Endothelial cell of umbilical vein (primary cell): ENCODE results near the gene KIF6. TPM values are rescaled to one million over a fixed set of nuclear protein-coding genes. Genes with fewer than 3 reads are reported as not detected.

Experiments used
- BruUV-seq: library from RNA; stranded (reverse); fragments of 400-500 nt; replicated peaks from 2 replicates; lab custom pipeline; 2021; lab: Mats Ljungman, UMichigan
- CTCF ChIA-PET: fragments of 300-600, 350-600 bp; sonication (Branson Sonifier 250); formaldehyde crosslinking; loops from one replicate; lab custom pipeline; 2021; ENCODE audit warnings: antibody characterized with exemption, inconsistent platforms; lab: Charles Lee
- POLR2A ChIA-PET: fragments of 300-600, 350-600 bp; sonication (Branson Sonifier 250); formaldehyde crosslinking; loops from one replicate; lab custom pipeline; 2021; ENCODE audit warnings: antibody characterized with exemption, inconsistent platforms; lab: Charles Lee
- DNase-seq: peaks from one replicate; pipeline ENCODE4 v3.0.0-alpha.2; 2011; ENCODE audit warnings: low read depth, low spot score
- FAIRE-seq: peaks from 2 replicates; lab custom pipeline; 2011; peaks lifted over from hg19 to GRCh38; lab: Jason Lieb, UNC
- H2AFZ ChIP-seq: 2 replicates; pipeline ENCODE4 v1.6.0; 2012; ENCODE audit warnings: low read depth, low read length, control low read depth, inconsistent platforms
- H3K27ac ChIP-seq: 2 replicates; pipeline ENCODE4 v1.5.1; 2011; ENCODE audit warnings: low read depth, mild to moderate bottlenecking, control low read depth, low read length, moderate library complexity; ENCODE audit not compliant: insufficient read depth
- H3K27me3 ChIP-seq, 2 experiments: 2 replicates each; pipeline versions ENCODE4 v1.6.0 to v1.6.1; 2011; ENCODE audit warnings: low read length in 2 of 2, mixed read lengths in 1 of 2; ENCODE audit not compliant: control insufficient read depth in 2 of 2, insufficient read depth in 2 of 2
- H3K36me3 ChIP-seq, 2 experiments: 2 replicates in 1 of 2; 3 replicates in 1 of 2; pipeline ENCODE4 v1.5.1; 2011; ENCODE audit warnings: low read length in 2 of 2, mild to moderate bottlenecking in 1 of 2, moderate library complexity in 1 of 2; ENCODE audit not compliant: control insufficient read depth in 2 of 2, insufficient read depth in 2 of 2; ENCODE audit errors: extremely low read depth in 1 of 2
- H3K4me1 ChIP-seq: 3 replicates; pipeline ENCODE4 v1.5.1; 2011; ENCODE audit warnings: mild to moderate bottlenecking, low read length; ENCODE audit not compliant: control insufficient read depth, insufficient read depth; ENCODE audit errors: extremely low read depth
- H3K4me2 ChIP-seq: 2 replicates; pipeline ENCODE4 v1.6.1; 2011; ENCODE audit warnings: low read length, control low read depth, mixed read lengths; ENCODE audit not compliant: insufficient read depth
- H3K4me3 ChIP-seq, 3 experiments: fragments of 200-600 bp in 1 of 3; sonication (generic), shearing (Covaris generic) in 1 of 3; replicated peaks in 1 of 3; 2 replicates each; pipeline ENCODE4 v1.5.1; 2011 to 2016; ENCODE audit warnings: control low read depth in 3 of 3, low read length in 3 of 3, mild to moderate bottlenecking in 2 of 3, inconsistent platforms in 1 of 3, low read depth in 1 of 3, moderate library complexity in 1 of 3; ENCODE audit not compliant: insufficient read depth in 1 of 3
- H3K79me2 ChIP-seq: 2 replicates; pipeline ENCODE4 v1.6.0; 2012; ENCODE audit warnings: low read length, inconsistent platforms; ENCODE audit not compliant: control insufficient read depth, insufficient read depth
- H3K9ac ChIP-seq: replicated peaks from 2 replicates; pipeline ENCODE3; 2011; ENCODE audit warnings: low read length, control low read depth; ENCODE audit not compliant: insufficient read depth; ENCODE audit errors: extremely low read depth
- H3K9me1 ChIP-seq: replicated peaks from 3 replicates; pipeline ENCODE4 v1.6.0; 2011; ENCODE audit warnings: mild to moderate bottlenecking, low read length; ENCODE audit not compliant: control insufficient read depth, insufficient read depth; ENCODE audit errors: extremely low read depth
- H3K9me3 ChIP-seq: replicated peaks from 2 replicates; pipeline ENCODE4 v1.5.1; 2012; ENCODE audit warnings: low read length, inconsistent platforms; ENCODE audit not compliant: control insufficient read depth, insufficient read depth
- H4K20me1 ChIP-seq: replicated peaks from 2 replicates; pipeline ENCODE3; 2011; ENCODE audit warnings: mild to moderate bottlenecking, low read length; ENCODE audit not compliant: control insufficient read depth, insufficient read depth; ENCODE audit errors: extremely low read depth
- EZH2 ChIP-seq: IDR thresholded peaks from 2 replicates; pipeline ENCODE4 v1.6.1; 2012; ENCODE audit warnings: borderline replicate concordance, low read depth, mild to moderate bottlenecking, moderate library complexity, low read length, inconsistent platforms; ENCODE audit not compliant: severe bottlenecking
- FOS ChIP-seq: IDR thresholded peaks from 2 replicates; pipeline ENCODE4 v1.6.1; 2011; ENCODE audit warnings: mild to moderate bottlenecking, low read length, moderate library complexity, borderline replicate concordance; ENCODE audit not compliant: insufficient read depth
- GATA2 ChIP-seq: IDR thresholded peaks from 2 replicates; pipeline ENCODE4 v1.7.0; 2011; ENCODE audit warnings: low read depth, mild to moderate bottlenecking, moderate library complexity, mixed read lengths, low read length; ENCODE audit not compliant: insufficient read length, insufficient read depth
- JUN ChIP-seq: IDR thresholded peaks from 2 replicates; pipeline ENCODE4 v1.6.1; 2011; ENCODE audit warnings: borderline replicate concordance, low read depth; ENCODE audit not compliant: insufficient read length, insufficient read depth
- MYC ChIP-seq: IDR thresholded peaks from one replicate; pipeline ENCODE4 v1.6.1; 2011; ENCODE audit warnings: mild to moderate bottlenecking, low read depth, low read length
- POLR2A ChIP-seq: IDR thresholded peaks from 2 replicates; pipeline ENCODE4 v1.6.1; 2012; ENCODE audit warnings: low read depth, mild to moderate bottlenecking, control low read depth, low read length
- POLR2AphosphoS5 ChIP-seq: IDR thresholded peaks from 2 replicates; pipeline ENCODE4 v1.6.1; 2012; ENCODE audit warnings: low read depth, mild to moderate bottlenecking, control low read depth, low read length, moderate library complexity; ENCODE audit not compliant: insufficient read depth
- dilution Hi-C: fragments of 300-500 bp; cut with MboI; formaldehyde crosslinking; loops from one replicate; pipeline ENCODE4 v1.15.0; 2019; ENCODE audit warnings: low sequenced_read_pairs; ENCODE audit not compliant: extremely low pct_ligation_motif_present
- intact Hi-C: fragments of 100-400 bp; cut with micrococcal nuclease; formaldehyde crosslinking; loops from one replicate; pipeline ENCODE4 v1.10.0; 2022
- polyA plus RNA-seq, 4 experiments: library from polyadenylated mRNA; depleted of rRNA in 3 of 4; stranded (reverse) in 3 of 4; unstranded in 1 of 4; fragments of >200 nt; gene quantifications; 2 replicates each; pipeline versions ENCODE4 v1.2.1 to v1.2.3, GENCODE V29; 2011 to 2012; ENCODE audit warnings: missing spikeins in 1 of 4
- total RNA-seq: library from RNA; stranded (reverse); gene quantifications from 2 replicates; pipeline ENCODE4 v1.2.3, GENCODE V29; 2021
- TF ChIP-seq, protein P1 (sequence below): IDR thresholded peaks from 2 replicates; pipeline ENCODE4 v1.6.1; 2011; ENCODE audit not compliant: insufficient read depth, insufficient read length
- TF ChIP-seq, protein P2 (sequence below), 2 donors: IDR thresholded peaks; 1 replicate in 1 of 2; 2 replicates in 1 of 2; pipeline ENCODE4 v1.5.1; 2011; ENCODE audit warnings: low read length in 2 of 2, mild to moderate bottlenecking in 2 of 2, moderate library complexity in 2 of 2, control low read depth in 1 of 2, inconsistent platforms in 1 of 2, low read depth in 1 of 2; ENCODE audit not compliant: insufficient read depth in 1 of 2; ENCODE audit errors: extremely low read depth in 1 of 2

KIF6 gene
- total and polyA plus RNA-seq, 2 donors (not counting 3 experiments of a cell fraction or from before 2014, with no cell fraction given), result not detected

DNA sequence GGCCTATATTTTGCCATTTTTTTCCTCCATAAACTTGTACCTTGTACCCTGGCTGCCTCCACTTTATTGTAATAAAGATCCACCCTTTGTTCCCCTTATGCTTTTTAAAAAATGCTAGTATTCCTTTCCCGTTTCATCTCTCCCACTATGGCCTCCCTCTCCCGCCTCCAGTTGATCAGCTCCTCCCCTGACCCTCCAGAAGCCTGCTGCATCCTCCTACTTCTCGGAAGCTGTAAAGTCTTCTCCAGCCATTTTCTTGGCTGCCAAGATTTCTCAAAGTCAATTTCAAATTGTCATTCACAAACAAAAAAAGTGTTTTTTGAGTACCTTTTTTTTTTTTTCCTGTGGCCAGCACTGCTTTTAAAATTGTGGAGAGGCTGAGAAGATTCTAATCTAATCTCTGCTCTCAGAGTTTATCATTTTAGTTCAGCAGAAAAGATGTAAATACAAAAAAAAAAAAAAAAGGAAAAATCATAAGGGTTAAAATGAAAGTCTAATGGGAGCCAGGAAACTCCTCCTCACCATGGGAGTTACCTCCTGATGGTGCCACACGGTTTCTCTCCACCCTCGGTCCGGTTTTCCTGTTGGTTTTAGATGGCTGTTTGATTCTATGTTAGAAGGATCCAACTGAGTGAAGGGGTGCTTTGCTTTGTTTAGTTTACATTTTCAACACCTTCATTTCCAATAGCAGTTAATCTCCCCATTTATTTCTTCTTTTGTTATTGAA is 299.7 kb downstream of the KIF6 start:
- Histone ChIP-seq H2AFZ (peak overlapping the region; percentile 56), H3K4me3 (no peak overlapping the region), H3K79me2 (no peaks in the 10 kb centered on the region), H3K9me1 (no peaks in the 10 kb centered on the region), H3K4me2 (peak overlapping the region; percentile 73), H3K36me3 (no peaks in the 10 kb centered on the region), H3K27ac (peak overlapping the region; percentile 69), H4K20me1 (no peaks in the 10 kb centered on the region), H3K4me1 (peaks cover 14% of the 10 kb centered on the region), H3K9me3 (no peaks in the 10 kb centered on the region), H3K27me3 (no peaks in the 10 kb centered on the region), H3K9ac (peak overlapping the region; percentile 45)
- intact Hi-C loops, result loop anchor here (2.0 to 10.0 kb wide), 4 partner anchors 15 to 1572 kb away; partner anchors contain the start of gene MOCS1
- CTCF ChIA-PET, result no interaction called here
- no peak for TF ChIP-seq POLR2A
- TF ChIP-seq POLR2AphosphoS5, result no peak
- TF ChIP-seq FOS, result no peak
- TF ChIP-seq, protein P1, sequence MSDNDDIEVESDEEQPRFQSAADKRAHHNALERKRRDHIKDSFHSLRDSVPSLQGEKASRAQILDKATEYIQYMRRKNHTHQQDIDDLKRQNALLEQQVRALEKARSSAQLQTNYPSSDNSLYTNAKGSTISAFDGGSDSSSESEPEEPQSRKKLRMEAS, result no peak
- TF ChIP-seq MYC, result no peak
- TF ChIP-seq GATA2, result no peak
- TF ChIP-seq, protein P2, sequence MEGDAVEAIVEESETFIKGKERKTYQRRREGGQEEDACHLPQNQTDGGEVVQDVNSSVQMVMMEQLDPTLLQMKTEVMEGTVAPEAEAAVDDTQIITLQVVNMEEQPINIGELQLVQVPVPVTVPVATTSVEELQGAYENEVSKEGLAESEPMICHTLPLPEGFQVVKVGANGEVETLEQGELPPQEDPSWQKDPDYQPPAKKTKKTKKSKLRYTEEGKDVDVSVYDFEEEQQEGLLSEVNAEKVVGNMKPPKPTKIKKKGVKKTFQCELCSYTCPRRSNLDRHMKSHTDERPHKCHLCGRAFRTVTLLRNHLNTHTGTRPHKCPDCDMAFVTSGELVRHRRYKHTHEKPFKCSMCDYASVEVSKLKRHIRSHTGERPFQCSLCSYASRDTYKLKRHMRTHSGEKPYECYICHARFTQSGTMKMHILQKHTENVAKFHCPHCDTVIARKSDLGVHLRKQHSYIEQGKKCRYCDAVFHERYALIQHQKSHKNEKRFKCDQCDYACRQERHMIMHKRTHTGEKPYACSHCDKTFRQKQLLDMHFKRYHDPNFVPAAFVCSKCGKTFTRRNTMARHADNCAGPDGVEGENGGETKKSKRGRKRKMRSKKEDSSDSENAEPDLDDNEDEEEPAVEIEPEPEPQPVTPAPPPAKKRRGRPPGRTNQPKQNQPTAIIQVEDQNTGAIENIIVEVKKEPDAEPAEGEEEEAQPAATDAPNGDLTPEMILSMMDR (IDR thresholded peaks at IDR 0.05; ENCODE audit: extremely low read depth in 1 of 2, insufficient read depth in 1 of 2, low read depth in 1 of 2, low read length in 2 of 2), result no peak
- no peak for TF ChIP-seq JUN
- no peak for TF ChIP-seq EZH2
- dilution Hi-C loops, result no loop called here
- POLR2A ChIA-PET, result interaction anchor here (0.7 to 1.1 kb wide), 3 partner anchors 66 to 462 kb away, joined by 4 read pairs; no protein-coding TSS in a partner anchor
- BruUV-seq, result no TSS peak
- FAIRE-seq (peak; percentile 26), DNase-seq (no peak)
